ENCODE measurements around the gene AADACL2. TPM values are rescaled to one million over a fixed set of nuclear protein-coding genes. Genes with fewer than 3 reads are reported as not detected.

AADACL2 gene
- total RNA-seq, 2 donors from 2014 or later: 0.16 TPM; not detected in 1

DNA sequence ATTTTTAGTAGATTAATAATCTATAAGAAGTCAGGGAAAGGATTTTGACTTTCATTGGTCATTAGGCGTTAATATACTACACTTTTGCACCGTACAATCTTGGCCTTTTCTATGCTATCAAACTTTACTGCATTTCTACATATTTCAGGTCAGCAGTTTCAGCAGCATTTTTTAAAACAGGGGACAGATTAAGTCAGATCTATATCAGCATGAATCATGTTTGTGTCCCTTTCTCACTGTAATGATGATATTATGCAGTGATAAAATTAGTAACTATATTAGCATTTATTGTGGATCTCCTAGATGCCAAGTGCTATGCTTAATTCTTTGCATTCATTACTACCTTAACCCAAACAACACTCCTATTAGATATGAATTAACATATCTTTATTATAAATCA, 59.9 kb downstream of the AADACL2 start:
- DNase-seq (ENCODE audit: low spot score): no peak
- no peak overlapping the region for H3K4me3 ChIP-seq
- no peaks in the 10 kb centered on the region for H3K36me3 ChIP-seq
- H3K4me1 ChIP-seq: no peaks in the 10 kb centered on the region
- no peak overlapping the region for H3K27ac ChIP-seq
- TF ChIP-seq, protein P1, sequence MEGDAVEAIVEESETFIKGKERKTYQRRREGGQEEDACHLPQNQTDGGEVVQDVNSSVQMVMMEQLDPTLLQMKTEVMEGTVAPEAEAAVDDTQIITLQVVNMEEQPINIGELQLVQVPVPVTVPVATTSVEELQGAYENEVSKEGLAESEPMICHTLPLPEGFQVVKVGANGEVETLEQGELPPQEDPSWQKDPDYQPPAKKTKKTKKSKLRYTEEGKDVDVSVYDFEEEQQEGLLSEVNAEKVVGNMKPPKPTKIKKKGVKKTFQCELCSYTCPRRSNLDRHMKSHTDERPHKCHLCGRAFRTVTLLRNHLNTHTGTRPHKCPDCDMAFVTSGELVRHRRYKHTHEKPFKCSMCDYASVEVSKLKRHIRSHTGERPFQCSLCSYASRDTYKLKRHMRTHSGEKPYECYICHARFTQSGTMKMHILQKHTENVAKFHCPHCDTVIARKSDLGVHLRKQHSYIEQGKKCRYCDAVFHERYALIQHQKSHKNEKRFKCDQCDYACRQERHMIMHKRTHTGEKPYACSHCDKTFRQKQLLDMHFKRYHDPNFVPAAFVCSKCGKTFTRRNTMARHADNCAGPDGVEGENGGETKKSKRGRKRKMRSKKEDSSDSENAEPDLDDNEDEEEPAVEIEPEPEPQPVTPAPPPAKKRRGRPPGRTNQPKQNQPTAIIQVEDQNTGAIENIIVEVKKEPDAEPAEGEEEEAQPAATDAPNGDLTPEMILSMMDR (IDR thresholded peaks at IDR 0.05): no peak
- no peaks in the 10 kb centered on the region for H3K9me3 ChIP-seq
- no peaks in the 10 kb centered on the region for H3K27me3 ChIP-seq

DNA sequence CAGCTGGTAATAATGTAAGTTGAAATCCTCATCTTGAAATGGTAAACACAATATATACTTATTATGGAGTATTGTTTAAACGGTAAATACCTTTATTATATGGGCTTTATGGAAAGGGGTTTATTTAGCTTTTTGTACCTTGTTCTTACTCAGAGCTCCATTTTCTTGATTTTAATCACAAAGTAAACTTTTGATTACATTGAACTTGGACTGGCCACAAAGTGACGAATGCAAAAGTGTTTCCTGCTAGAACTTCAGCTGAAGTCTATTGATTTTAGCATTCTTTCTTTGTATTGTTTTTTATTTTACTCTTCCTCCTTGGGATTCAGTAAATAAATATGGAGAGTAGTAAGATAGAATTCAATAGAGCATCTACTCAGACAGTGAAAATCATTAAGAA, 60.4 kb downstream of the AADACL2 start:
- H3K4me3 ChIP-seq: no peak overlapping the region
- no peak for DNase-seq (ENCODE audit: low spot score)
- no peak overlapping the region for H3K27ac ChIP-seq
- H3K27me3 ChIP-seq: no peaks in the 10 kb centered on the region
- TF ChIP-seq, protein P1 (IDR thresholded peaks at IDR 0.05): no peak
- no peaks in the 10 kb centered on the region for H3K36me3 ChIP-seq
- no peaks in the 10 kb centered on the region for H3K9me3 ChIP-seq
- H3K4me1 ChIP-seq: no peaks in the 10 kb centered on the region

DNA sequence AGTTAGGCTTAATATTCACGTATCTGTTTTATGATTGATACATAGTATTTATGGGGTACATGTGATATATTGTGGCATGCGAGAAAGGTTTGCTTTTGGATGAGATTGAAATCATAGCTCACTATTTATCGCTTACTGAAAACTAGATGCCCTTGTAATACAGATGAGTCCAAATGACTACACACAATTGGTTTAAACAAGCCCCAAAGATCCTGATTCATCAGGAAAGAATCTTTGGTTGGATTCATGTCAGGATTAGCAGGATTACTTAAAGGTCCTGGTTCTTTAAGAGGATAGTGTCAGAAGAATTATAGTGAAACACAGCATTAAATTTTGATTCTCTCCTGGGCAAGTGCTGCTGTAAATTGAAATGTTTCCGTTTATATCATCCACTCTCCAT, 61.5 kb downstream of the AADACL2 start:
- no peak for DNase-seq (ENCODE audit: low spot score)
- Histone ChIP-seq H3K27ac (no peak overlapping the region), H3K9me3 (no peaks in the 10 kb centered on the region), H3K4me1 (no peaks in the 10 kb centered on the region), H3K27me3 (no peaks in the 10 kb centered on the region), H3K36me3 (no peaks in the 10 kb centered on the region), H3K4me3 (no peak overlapping the region)
- TF ChIP-seq, protein P1 (IDR thresholded peaks at IDR 0.05): no peak

DNA sequence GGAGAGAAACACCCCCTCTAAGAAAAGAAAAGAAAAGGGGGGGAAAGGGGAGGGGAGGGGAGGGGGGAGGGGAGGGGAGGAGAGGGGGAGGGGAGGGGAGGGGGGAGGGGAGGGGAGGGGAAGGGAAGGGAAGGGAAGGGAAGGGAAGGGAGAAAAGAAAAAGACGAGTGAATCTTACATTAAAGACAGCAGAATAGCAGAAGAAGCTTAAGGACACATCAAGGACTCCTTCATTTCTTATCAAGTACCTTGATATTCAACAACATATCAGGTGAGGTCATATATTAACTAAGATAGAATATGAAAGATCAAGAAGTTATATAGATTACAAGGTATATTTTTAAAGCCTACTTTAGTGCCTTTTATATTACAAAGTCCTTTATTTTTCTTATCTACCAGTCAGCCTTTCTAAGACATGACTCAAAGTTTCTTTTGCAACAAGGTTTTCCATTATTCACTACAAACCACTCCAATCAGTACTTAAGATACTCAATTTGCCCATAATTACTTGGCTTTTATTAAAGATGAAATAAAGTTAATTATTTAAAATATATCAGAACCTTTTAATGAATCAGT, 62.5 kb downstream of the AADACL2 start:
- Histone ChIP-seq H3K4me3 (no peak overlapping the region), H3K9me3 (no peaks in the 10 kb centered on the region), H3K27ac (no peak overlapping the region), H3K27me3 (no peaks in the 10 kb centered on the region), H3K36me3 (no peaks in the 10 kb centered on the region), H3K4me1 (no peaks in the 10 kb centered on the region)
- no peak for DNase-seq (ENCODE audit: low spot score)
- TF ChIP-seq, protein P1 (IDR thresholded peaks at IDR 0.05): no peak

DNA sequence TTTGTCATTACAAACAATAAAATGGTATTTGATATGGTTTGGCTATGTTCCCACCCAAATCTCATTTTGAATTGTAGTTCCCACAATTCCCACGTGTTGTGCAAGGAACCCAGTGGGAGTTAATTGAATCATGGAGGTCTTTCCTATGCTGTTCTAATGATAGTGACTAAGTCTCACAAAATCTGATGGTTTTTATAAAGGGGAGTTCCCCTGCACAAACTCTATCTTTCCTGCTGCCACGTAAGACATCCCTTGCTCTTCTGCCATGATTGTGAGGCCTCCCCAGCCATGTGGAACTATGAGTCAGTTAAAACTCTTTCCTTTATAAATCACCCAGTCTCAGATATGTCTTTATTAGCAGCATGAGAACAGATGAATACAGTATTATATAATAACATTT, 64.7 kb downstream of the AADACL2 start:
- H3K36me3 ChIP-seq: no peaks in the 10 kb centered on the region
- H3K4me1 ChIP-seq: no peaks in the 10 kb centered on the region
- no peaks in the 10 kb centered on the region for H3K9me3 ChIP-seq
- TF ChIP-seq, protein P1 (IDR thresholded peaks at IDR 0.05): no peak
- no peaks in the 10 kb centered on the region for H3K27me3 ChIP-seq
- H3K27ac ChIP-seq: no peak overlapping the region
- H3K4me3 ChIP-seq: no peak overlapping the region
- DNase-seq (ENCODE audit: low spot score): no peak

DNA sequence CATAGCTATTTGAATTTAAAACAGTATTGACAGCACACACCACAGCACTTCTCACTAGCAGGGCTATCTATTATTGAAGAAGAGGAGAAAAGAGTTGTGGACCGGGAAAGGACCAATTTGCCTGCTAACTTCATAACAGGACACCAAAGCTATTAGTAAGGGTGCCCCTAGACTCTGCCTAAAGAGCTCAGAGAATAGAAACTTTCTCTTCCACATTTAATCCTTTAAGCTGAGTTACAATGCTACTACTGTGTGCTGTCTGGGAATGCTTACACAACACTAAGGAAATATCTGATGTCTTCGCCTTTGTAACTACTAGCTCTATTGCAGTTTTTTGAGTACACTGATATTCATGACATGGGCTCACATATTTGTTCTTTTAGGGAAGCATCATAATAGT, 66.7 kb downstream of the AADACL2 start:
- Histone ChIP-seq H3K27me3 (no peaks in the 10 kb centered on the region), H3K4me1 (no peaks in the 10 kb centered on the region), H3K27ac (no peak overlapping the region), H3K4me3 (no peak overlapping the region), H3K36me3 (no peaks in the 10 kb centered on the region), H3K9me3 (no peaks in the 10 kb centered on the region)
- DNase-seq (ENCODE audit: low spot score): no peak
- TF ChIP-seq, protein P1 (IDR thresholded peaks at IDR 0.05): no peak
